ENCODE measurements around the gene PRKAB2. TPM values are rescaled to one million over a fixed set of nuclear protein-coding genes. Genes with fewer than 3 reads are reported as not detected.
"Not testable (repeated sequence)": the region's sequence is repeated elsewhere in the genome, so short reads cannot be mapped to it uniquely, and the experiment has no call there.

Gene PRKAB2
- total RNA-seq, 2 experiments from 2014 or later, result 4.8 to 7.0 TPM

DNA sequence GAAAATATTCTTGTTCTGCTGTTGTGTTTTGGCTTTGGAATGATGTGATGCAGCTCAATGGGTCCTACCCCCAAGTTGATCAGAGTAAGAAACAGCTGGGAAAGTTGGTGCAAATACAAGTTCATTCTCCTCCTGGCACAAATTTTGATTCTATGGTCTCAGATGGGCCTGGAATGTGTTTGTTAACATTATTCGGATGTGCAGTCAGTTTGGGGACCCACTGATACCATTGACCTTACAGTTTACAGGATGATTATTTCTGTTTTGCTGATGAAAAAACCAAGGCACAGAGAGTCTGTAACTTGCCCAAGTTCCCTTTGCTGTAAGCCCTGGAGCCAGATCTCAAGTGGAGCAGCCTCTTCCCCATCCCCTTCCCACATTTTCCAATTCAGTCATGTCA is 41.5 kb downstream of the PRKAB2 start:
- H3K36me3 Mint-ChIP-seq (ENCODE audit: low read depth); H3K9me3 Mint-ChIP-seq (ENCODE audit: low read depth); CTCF ChIA-PET; H3K4me1 Mint-ChIP-seq; POLR2A ChIA-PET; intact Hi-C loops (cut with DNase I, micrococcal nuclease); H3K4me3 Mint-ChIP-seq; H3K27ac Mint-ChIP-seq; DNase-seq; ATAC-seq: not testable (repeated sequence)
- peaks cover 14% of the 10 kb centered on the region for H3K27me3 Mint-ChIP-seq

DNA sequence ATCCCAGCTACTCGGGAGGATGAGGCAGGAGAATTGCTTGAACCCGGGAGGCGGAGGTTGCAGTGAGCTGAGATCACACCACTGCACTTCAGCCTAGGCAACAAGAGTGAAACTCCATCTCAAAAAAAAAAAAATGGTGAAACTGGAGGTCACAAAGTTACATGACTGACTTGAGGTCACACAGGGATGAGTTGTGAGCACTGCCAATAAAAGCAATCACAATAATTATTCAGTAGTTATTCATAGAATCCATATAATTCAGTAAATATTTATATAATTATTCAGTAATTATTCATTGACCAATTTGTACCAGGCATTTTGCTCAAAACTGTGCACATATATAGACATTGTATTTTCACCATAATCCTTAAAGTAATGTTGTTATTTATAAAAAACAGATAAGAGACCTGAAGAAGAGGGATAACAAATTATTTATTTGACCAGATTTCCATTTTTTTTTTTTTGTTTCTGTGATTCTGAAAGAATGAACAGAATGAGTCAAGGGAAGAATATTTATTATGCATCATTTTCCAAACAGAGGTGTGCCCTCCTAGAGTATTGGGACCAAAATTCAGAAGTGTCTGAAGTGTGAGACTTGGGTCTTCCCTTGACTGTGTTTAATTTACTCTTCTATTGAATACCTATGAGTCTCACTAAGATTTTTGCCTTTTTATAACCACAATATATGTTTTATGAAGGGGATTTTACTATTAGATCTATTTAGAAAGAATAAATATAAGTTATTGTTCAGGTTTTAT is 43.0 kb downstream of the PRKAB2 start:
- H3K27me3 Mint-ChIP-seq, result peaks cover 14% of the 10 kb centered on the region
- no peak overlapping the region for H3K27ac Mint-ChIP-seq
- no peaks in the 10 kb centered on the region for H3K9me3 Mint-ChIP-seq (ENCODE audit: low read depth)
- POLR2A ChIA-PET, result no interaction called here
- CTCF ChIA-PET, result no interaction called here
- H3K4me3 Mint-ChIP-seq, result no peak overlapping the region
- H3K4me1 Mint-ChIP-seq, result no peaks in the 10 kb centered on the region
- intact Hi-C loops (cut with DNase I, micrococcal nuclease), result no loop called here
- no peaks in the 10 kb centered on the region for H3K36me3 Mint-ChIP-seq (ENCODE audit: low read depth)
- no peak for DNase-seq
- no peak for ATAC-seq

DNA sequence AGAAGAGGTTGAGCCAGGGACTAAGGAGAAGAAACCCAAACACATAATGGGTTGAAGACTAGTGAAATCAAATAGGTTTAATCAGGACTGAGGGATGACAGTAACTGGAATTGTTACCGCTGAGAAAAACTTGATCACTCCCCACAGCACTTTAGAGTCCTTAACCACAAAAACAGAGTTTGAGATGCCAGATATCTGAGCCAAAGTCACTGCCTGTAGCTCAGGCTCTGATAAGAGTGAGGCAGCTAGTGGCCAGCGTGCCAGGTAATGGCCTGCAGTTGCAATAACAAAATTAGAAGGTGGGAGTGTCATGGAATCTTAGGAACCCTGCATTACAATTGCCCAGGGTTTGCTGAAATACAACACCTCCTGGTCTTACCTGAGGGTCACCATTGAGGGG is 48.0 kb downstream of the PRKAB2 start:
- ATAC-seq (no peak), DNase-seq (no peak)
- intact Hi-C loops (cut with DNase I, micrococcal nuclease), result no loop called here
- ChIA-PET CTCF (no interaction called here), POLR2A (no interaction called here)
- Mint-ChIP-seq H3K4me1 (no peaks in the 10 kb centered on the region), H3K27ac (no peak overlapping the region), H3K36me3 (ENCODE audit: low read depth) (no peaks in the 10 kb centered on the region), H3K27me3 (peaks cover 16% of the 10 kb centered on the region), H3K4me3 (no peak overlapping the region), H3K9me3 (ENCODE audit: low read depth) (no peaks in the 10 kb centered on the region)

- ATAC-seq, result no peak
- intact Hi-C loops (cut with DNase I, micrococcal nuclease), result no loop called here
- no peaks in the 10 kb centered on the region for H3K36me3 Mint-ChIP-seq (ENCODE audit: low read depth)
- peaks cover 16% of the 10 kb centered on the region for H3K27me3 Mint-ChIP-seq
- no peak overlapping the region for H3K4me3 Mint-ChIP-seq
- CTCF ChIA-PET, result no interaction called here
- H3K9me3 Mint-ChIP-seq (ENCODE audit: low read depth), result no peaks in the 10 kb centered on the region
- POLR2A ChIA-PET, result no interaction called here
- H3K27ac Mint-ChIP-seq, result no peak overlapping the region
- no peaks in the 10 kb centered on the region for H3K4me1 Mint-ChIP-seq
- DNase-seq, result no peak
Measured at GRCh38 chr1:147117109-147117508, 55.2 kb downstream of the PRKAB2 start.

DNA sequence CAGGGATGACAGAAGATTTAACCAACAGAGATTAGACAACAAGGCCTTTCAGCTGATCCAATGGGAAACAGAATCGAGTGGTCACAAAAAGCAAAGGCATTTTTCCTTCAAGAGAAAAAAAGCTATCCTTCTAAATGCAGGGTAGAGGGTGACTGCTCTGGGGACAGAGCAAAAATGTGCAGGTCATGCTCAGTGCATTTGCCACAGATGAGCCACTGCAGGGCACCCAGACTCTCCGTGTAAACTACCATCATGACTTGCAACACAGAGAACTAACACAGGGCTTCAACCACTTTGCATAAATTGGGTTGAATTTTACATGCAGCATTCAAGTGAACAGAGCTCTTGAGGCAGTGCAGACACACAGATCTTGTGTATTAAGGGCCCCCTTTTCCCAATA is 56.8 kb downstream of the PRKAB2 start:
- ChIA-PET POLR2A (no interaction called here), CTCF (interaction anchor here (0.7 kb wide), 1 partner anchor 126 kb away, joined by 3 read pairs; no protein-coding TSS in a partner anchor)
- ATAC-seq (no peak), DNase-seq (no peak)
- H3K36me3 Mint-ChIP-seq (ENCODE audit: low read depth), result no peaks in the 10 kb centered on the region
- no peaks in the 10 kb centered on the region for H3K4me1 Mint-ChIP-seq
- intact Hi-C loops (cut with DNase I, micrococcal nuclease), result no loop called here
- no peak overlapping the region for H3K27ac Mint-ChIP-seq
- H3K4me3 Mint-ChIP-seq, result no peak overlapping the region
- H3K9me3 Mint-ChIP-seq (ENCODE audit: low read depth), result no peaks in the 10 kb centered on the region
- H3K27me3 Mint-ChIP-seq, result peaks cover 8% of the 10 kb centered on the region

DNA sequence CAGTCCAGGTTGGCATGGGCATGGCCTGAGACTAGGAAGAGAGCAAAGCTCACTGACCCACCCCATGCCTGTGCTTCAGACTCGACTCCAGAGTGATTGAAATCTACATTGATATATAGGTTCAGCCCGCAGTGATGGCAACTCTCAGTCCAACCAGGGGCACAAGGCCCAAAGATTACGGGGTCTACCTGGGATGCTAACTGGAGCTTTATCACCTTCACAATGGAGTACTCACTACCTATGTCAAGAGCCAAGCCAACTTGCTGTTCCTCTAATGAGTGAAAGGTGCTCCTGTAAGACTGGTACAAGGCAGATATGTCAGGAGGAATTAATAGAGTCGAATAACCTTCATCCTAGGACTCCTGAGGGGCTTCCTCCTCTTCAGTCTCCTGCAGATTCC is 57.2 kb downstream of the PRKAB2 start:
- H3K36me3 Mint-ChIP-seq (ENCODE audit: low read depth); H3K9me3 Mint-ChIP-seq (ENCODE audit: low read depth); intact Hi-C loops (cut with DNase I, micrococcal nuclease); H3K4me3 Mint-ChIP-seq; H3K27ac Mint-ChIP-seq; H3K4me1 Mint-ChIP-seq; DNase-seq; POLR2A ChIA-PET; H3K27me3 Mint-ChIP-seq; ATAC-seq: not testable (repeated sequence)
- CTCF ChIA-PET, result interaction anchor here (0.7 kb wide), 1 partner anchor 126 kb away, joined by 3 read pairs; no protein-coding TSS in a partner anchor

GRCh38 chr1:147114353-147114752 is 57.9 kb downstream of the PRKAB2 start:
- H3K36me3 Mint-ChIP-seq (ENCODE audit: low read depth); H3K4me1 Mint-ChIP-seq; ATAC-seq; CTCF ChIA-PET; H3K27ac Mint-ChIP-seq; H3K9me3 Mint-ChIP-seq (ENCODE audit: low read depth); H3K4me3 Mint-ChIP-seq; DNase-seq; POLR2A ChIA-PET; intact Hi-C loops (cut with DNase I, micrococcal nuclease): not testable (repeated sequence)
- peaks cover 12% of the 10 kb centered on the region for H3K27me3 Mint-ChIP-seq

GRCh38 chr1:147111381-147112130 is 60.7 kb downstream of the PRKAB2 start:
- no peaks in the 10 kb centered on the region for H3K36me3 Mint-ChIP-seq (ENCODE audit: low read depth)
- CTCF ChIA-PET, result no interaction called here
- no peak overlapping the region for H3K27ac Mint-ChIP-seq
- ATAC-seq (no peak), DNase-seq (no peak)
- peaks cover 10% of the 10 kb centered on the region for H3K27me3 Mint-ChIP-seq
- H3K9me3 Mint-ChIP-seq (ENCODE audit: low read depth), result no peaks in the 10 kb centered on the region
- POLR2A ChIA-PET, result no interaction called here
- intact Hi-C loops (cut with DNase I, micrococcal nuclease), result no loop called here
- no peak overlapping the region for H3K4me3 Mint-ChIP-seq
- H3K4me1 Mint-ChIP-seq, result no peaks in the 10 kb centered on the region

GRCh38 chr1:147110872-147111271 is 61.4 kb downstream of the PRKAB2 start:
- H3K9me3 Mint-ChIP-seq (ENCODE audit: low read depth), result no peaks in the 10 kb centered on the region
- H3K36me3 Mint-ChIP-seq (ENCODE audit: low read depth), result no peaks in the 10 kb centered on the region
- ATAC-seq (no peak), DNase-seq (no peak)
- H3K4me3 Mint-ChIP-seq, result no peak overlapping the region
- H3K27ac Mint-ChIP-seq, result no peak overlapping the region
- intact Hi-C loops (cut with DNase I, micrococcal nuclease), result no loop called here
- ChIA-PET CTCF (no interaction called here), POLR2A (no interaction called here)
- H3K27me3 Mint-ChIP-seq, result peaks cover 10% of the 10 kb centered on the region
- H3K4me1 Mint-ChIP-seq, result no peaks in the 10 kb centered on the region

- POLR2A ChIA-PET, result no interaction called here
- intact Hi-C loops (cut with DNase I, micrococcal nuclease), result no loop called here
- Mint-ChIP-seq H3K36me3 (ENCODE audit: low read depth) (no peaks in the 10 kb centered on the region), H3K9me3 (ENCODE audit: low read depth) (no peaks in the 10 kb centered on the region), H3K4me1 (no peaks in the 10 kb centered on the region), H3K4me3 (no peak overlapping the region), H3K27me3 (peaks cover 10% of the 10 kb centered on the region), H3K27ac (no peak overlapping the region)
- ATAC-seq (no peak), DNase-seq (no peak)
- CTCF ChIA-PET, result no interaction called here
Measured at GRCh38 chr1:147110434-147110833, 61.8 kb downstream of the PRKAB2 start.

- Mint-ChIP-seq H3K4me1 (no peaks in the 10 kb centered on the region), H3K4me3 (no peak overlapping the region), H3K9me3 (ENCODE audit: low read depth) (no peaks in the 10 kb centered on the region), H3K36me3 (ENCODE audit: low read depth) (no peaks in the 10 kb centered on the region), H3K27me3 (peaks cover 10% of the 10 kb centered on the region), H3K27ac (no peak overlapping the region)
- intact Hi-C loops (cut with DNase I, micrococcal nuclease), result no loop called here
- ATAC-seq (no peak), DNase-seq (no peak)
- ChIA-PET POLR2A (no interaction called here), CTCF (no interaction called here)
Measured at GRCh38 chr1:147109762-147110161, 62.5 kb downstream of the PRKAB2 start.

DNA sequence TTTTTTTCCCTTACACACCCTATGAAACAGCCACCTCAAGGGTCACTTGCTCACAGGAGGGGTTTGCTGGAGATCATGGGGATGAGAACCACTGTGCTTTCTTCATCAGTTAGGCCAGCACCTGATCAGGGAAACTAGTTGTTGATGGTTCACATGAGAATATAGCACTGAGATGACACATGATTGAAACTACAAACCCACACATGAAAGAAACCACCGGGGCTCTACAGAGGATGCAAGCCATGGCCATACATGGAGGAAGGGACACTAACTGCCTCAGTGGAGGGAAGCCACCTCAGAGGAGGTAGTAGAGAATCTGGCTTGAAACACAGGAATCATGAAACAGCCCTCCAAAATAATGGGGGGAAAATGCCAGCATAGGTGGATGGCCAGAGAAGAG is 63.2 kb downstream of the PRKAB2 start:
- intact Hi-C loops (cut with DNase I, micrococcal nuclease), result no loop called here
- ChIA-PET POLR2A (no interaction called here), CTCF (no interaction called here)
- ATAC-seq, result peak; percentile 30
- Mint-ChIP-seq H3K9me3 (ENCODE audit: low read depth) (no peaks in the 10 kb centered on the region), H3K36me3 (ENCODE audit: low read depth) (no peaks in the 10 kb centered on the region), H3K27me3 (peaks cover 10% of the 10 kb centered on the region), H3K4me1 (no peaks in the 10 kb centered on the region), H3K4me3 (no peak overlapping the region), H3K27ac (no peak overlapping the region)
- no peak for DNase-seq
